ENCODE results near the gene TH. TPM values are rescaled to one million over a fixed set of nuclear protein-coding genes. Genes with fewer than 3 reads are reported as not detected.

TH gene
- total RNA-seq (2012; rRNA removed) (not detected in 2 replicates), polyA plus RNA-seq (2012; rRNA removed) (0.06 and 0.10 TPM in 2 replicates), Bru-seq, nascent RNA (not detected), BruChase-seq, experiment 1, labeled RNA remaining after a 6-hour chase (percentile 8 among the genes with signal in this experiment), BruChase-seq, experiment 2, labeled RNA remaining after a 2-hour chase (not detected)
- polyA plus RNA-seq (2012; cell fraction: cytosol; rRNA removed) = 0.03 TPM in 1 of 2 replicates, not detected in the other
- polyA plus RNA-seq (2012; cell fraction: nucleus; rRNA removed; ENCODE audit: low replicate concordance) = 0.08 TPM in 1 of 2 replicates, not detected in the other
- long read RNA-seq = 0 reads

GRCh38 chr11:2171591-2172003 is at the start of gene TH:
TSS of gene TH (minus strand) at chr11:2171815. CDS start at chr11:2171786, 29 bp downstream.
- no peak for ATAC-seq (ENCODE audit: low read depth)
- WGBS, 2 experiments (ENCODE audit: extremely low coverage in 2 of 2, insufficient read length in 1 of 2) = no CpG with 5 or more reads among the region's 17 CpGs

More at GRCh38 chr11:2171591-2172003, at the start of gene TH:
- no peak within 1 kb of the TSS for H2BK15ac ChIP-seq (ENCODE audit: low read depth, low read length)
- dilution Hi-C loops (cut with HindIII; ENCODE audit: low sequenced_read_pairs, unreplicated experiment) = no loop called here
- no peak within 1 kb of the TSS for H3K56ac ChIP-seq (ENCODE audit: extremely low read depth, insufficient read depth, low read length)
- H2BK120ac ChIP-seq (ENCODE audit: low read depth, low read length) = no peak within 1 kb of the TSS
- H2AK5ac ChIP-seq (ENCODE audit: low read depth, low read length) = no peak within 1 kb of the TSS
- intact Hi-C loops (cut with micrococcal nuclease) = no loop called here
- no peak within 1 kb of the TSS for H2AK9ac ChIP-seq (replicated peaks; ENCODE audit: low read depth, low read length, poor library complexity)
- ChIA-PET POLR2A (ENCODE audit: unreplicated experiment) (interaction anchor here (0.6 kb wide), 1 partner anchor 244 kb away, joined by 7 read pairs; no protein-coding TSS in a partner anchor), CTCF (no interaction called here)
- no peak for DNase-seq
- no peak within 1 kb of the TSS for H2BK20ac ChIP-seq (ENCODE audit: low read depth, low read length)
- H3K27me3 ChIP-seq (ENCODE audit: control insufficient read depth, insufficient read depth, low read length) = peaks cover 11% of the 10 kb centered on the region; the same call in 1 of the 2 replicates
- H3K9me1 ChIP-seq (ENCODE audit: insufficient read depth, low read length) = peaks cover 6% of the 10 kb centered on the region
- no peak within 1 kb of the TSS for H3K4me3 ChIP-seq (ENCODE audit: insufficient read depth, low read depth, low read length)
- H3K79me1 ChIP-seq (ENCODE audit: low read depth in 1 of 2, low read length in 2 of 2) = no peaks in the 10 kb centered on the region
- H4K20me1 ChIP-seq (ENCODE audit: insufficient read depth, low read length) = no peaks in the 10 kb centered on the region
- no peaks in the 10 kb centered on the region for H3K9me3 ChIP-seq (ENCODE audit: control insufficient read depth, insufficient read depth, low read length)
- no TSS peak for BruUV-seq (replicated peaks)
- no peak within 1 kb of the TSS for H2BK5ac ChIP-seq (ENCODE audit: low read depth, low read length, poor library complexity, severe bottlenecking)
- no peak within 1 kb of the TSS for H4K91ac ChIP-seq (ENCODE audit: insufficient read depth, low read depth, low read length)
- no peaks in the 10 kb centered on the region for H3K4me1 ChIP-seq (ENCODE audit: control insufficient read depth, insufficient read depth, low read length)
- TF ChIP-seq CHD1 (IDR thresholded peaks at IDR 0.05; ENCODE audit: low read depth, low read length) = no peak
- TF ChIP-seq MAZ (IDR thresholded peaks at IDR 0.05; ENCODE audit: borderline replicate concordance, low read depth, low read length) = no peak
- no peak for TF ChIP-seq RFX5 (IDR thresholded peaks at IDR 0.05; ENCODE audit: low read depth, low read length)
- TF ChIP-seq FOS (IDR thresholded peaks at IDR 0.05; ENCODE audit: low read depth, low read length) = no peak
- no peak for TF ChIP-seq CEBPB (IDR thresholded peaks at IDR 0.05; ENCODE audit: low read depth, low read length)
- no peak for TF ChIP-seq POLR2A (IDR thresholded peaks at IDR 0.05; ENCODE audit: low read depth, low read length)
- TF ChIP-seq BHLHE40 (IDR thresholded peaks at IDR 0.05; ENCODE audit: low read depth, low read length) = no peak
- no peak for TF ChIP-seq NFE2L2 (IDR thresholded peaks at IDR 0.05; ENCODE audit: low read depth, low read length)
- TF ChIP-seq, protein P1, sequence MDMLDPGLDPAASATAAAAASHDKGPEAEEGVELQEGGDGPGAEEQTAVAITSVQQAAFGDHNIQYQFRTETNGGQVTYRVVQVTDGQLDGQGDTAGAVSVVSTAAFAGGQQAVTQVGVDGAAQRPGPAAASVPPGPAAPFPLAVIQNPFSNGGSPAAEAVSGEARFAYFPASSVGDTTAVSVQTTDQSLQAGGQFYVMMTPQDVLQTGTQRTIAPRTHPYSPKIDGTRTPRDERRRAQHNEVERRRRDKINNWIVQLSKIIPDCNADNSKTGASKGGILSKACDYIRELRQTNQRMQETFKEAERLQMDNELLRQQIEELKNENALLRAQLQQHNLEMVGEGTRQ (IDR thresholded peaks at IDR 0.05; ENCODE audit: low read depth, low read length) = no peak
- no peak for TF ChIP-seq SMC3 (IDR thresholded peaks at IDR 0.05; ENCODE audit: low read depth, low read length)
- no peak for TF ChIP-seq RAD21 (IDR thresholded peaks at IDR 0.05; ENCODE audit: low read length)
- no peak for TF ChIP-seq RCOR1 (IDR thresholded peaks at IDR 0.05; ENCODE audit: insufficient replicate concordance, low read length)
- TF ChIP-seq MXI1 (IDR thresholded peaks at IDR 0.05; ENCODE audit: borderline replicate concordance, low read depth, low read length) = no peak
- TF ChIP-seq, protein P2, sequence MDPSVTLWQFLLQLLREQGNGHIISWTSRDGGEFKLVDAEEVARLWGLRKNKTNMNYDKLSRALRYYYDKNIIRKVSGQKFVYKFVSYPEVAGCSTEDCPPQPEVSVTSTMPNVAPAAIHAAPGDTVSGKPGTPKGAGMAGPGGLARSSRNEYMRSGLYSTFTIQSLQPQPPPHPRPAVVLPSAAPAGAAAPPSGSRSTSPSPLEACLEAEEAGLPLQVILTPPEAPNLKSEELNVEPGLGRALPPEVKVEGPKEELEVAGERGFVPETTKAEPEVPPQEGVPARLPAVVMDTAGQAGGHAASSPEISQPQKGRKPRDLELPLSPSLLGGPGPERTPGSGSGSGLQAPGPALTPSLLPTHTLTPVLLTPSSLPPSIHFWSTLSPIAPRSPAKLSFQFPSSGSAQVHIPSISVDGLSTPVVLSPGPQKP (IDR thresholded peaks at IDR 0.05; ENCODE audit: borderline replicate concordance, low read depth, low read length) = no peak
- no peak within 1 kb of the TSS for H3K27ac ChIP-seq (ENCODE audit: insufficient read depth, low read length)
- H3K36me3 ChIP-seq (ENCODE audit: control insufficient read depth, insufficient read depth, low read length) = no peaks in the 10 kb centered on the region
- H3K4ac ChIP-seq (ENCODE audit: low read depth, low read length) = no peak within 1 kb of the TSS
- no peak within 1 kb of the TSS for H2AFZ ChIP-seq (replicated peaks; ENCODE audit: low read length, poor library complexity)
- H3K14ac ChIP-seq (replicated peaks; ENCODE audit: low read depth, low read length) = no peak within 1 kb of the TSS
- H3K23ac ChIP-seq (ENCODE audit: low read depth, low read length) = no peak within 1 kb of the TSS
- no peak within 1 kb of the TSS for H3K18ac ChIP-seq (ENCODE audit: low read depth, low read length)
- H3K9ac ChIP-seq (ENCODE audit: low read depth, low read length) = no peak within 1 kb of the TSS
- no peak within 1 kb of the TSS for H4K5ac ChIP-seq (ENCODE audit: low read depth, low read length)
- H3K4me2 ChIP-seq (ENCODE audit: low read depth, low read length) = no peak within 1 kb of the TSS
- H4K8ac ChIP-seq (ENCODE audit: low read depth in 2 of 2, low read length in 2 of 2) = no peak within 1 kb of the TSS
- in situ Hi-C loops (cut with MboI; ENCODE audit: low sequenced_read_pairs) = no loop called here
